ENCODE results near the gene TSPAN3.

TSPAN3 gene

GRCh38 chr15:77052556-77052955, 18.4 kb downstream of the TSPAN3 start:
- no peak overlapping the region for H3K4me3 ChIP-seq (ENCODE audit: low read length)
- no peak for TF ChIP-seq ZNF274 (IDR thresholded peaks at IDR 0.05; ENCODE audit: low read depth, low read length)

- no peak overlapping the region for H3K4me3 ChIP-seq (ENCODE audit: low read length)
- TF ChIP-seq ZNF274 (IDR thresholded peaks at IDR 0.05; ENCODE audit: low read depth, low read length), result no peak
These were observed 22.6 kb downstream of the TSPAN3 start for GRCh38 chr15:77048135-77048876.

DNA sequence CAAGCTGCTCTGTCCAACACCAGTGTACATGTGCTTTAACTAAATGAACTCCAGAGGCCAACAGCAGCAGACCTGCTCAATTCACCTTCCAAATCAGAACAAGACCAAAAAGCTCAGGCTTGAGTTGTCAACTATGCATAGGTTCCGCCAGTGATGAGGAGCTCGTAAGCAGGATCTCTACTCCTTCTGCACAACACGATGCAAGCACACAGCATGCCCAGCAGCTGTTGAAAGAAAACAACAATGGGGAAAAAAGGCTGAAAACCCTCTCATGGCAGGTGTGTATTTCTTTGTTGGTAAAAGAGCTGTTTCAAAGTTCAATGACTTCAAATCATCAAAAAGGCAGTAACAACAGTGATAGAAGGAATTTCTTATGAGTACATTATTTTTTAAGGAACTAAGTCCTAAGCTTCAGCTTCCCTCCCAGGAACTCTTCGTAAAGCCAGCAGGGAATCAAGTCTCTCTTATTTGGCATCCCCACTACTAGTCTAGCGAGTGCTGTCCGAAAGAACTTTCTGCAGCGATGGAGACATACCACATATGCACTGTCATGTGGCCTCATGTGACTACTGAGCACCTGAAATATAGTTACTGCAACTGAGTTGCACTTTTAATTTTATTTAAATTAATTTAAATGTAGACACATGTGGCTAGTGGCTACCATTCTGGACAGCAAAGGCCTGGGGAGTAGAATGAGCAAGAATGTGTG, 24.1 kb downstream of the TSPAN3 start:
- H3K4me3 ChIP-seq (ENCODE audit: low read length), result no peak overlapping the region
- no peak for TF ChIP-seq ZNF274 (IDR thresholded peaks at IDR 0.05; ENCODE audit: low read depth, low read length)

DNA sequence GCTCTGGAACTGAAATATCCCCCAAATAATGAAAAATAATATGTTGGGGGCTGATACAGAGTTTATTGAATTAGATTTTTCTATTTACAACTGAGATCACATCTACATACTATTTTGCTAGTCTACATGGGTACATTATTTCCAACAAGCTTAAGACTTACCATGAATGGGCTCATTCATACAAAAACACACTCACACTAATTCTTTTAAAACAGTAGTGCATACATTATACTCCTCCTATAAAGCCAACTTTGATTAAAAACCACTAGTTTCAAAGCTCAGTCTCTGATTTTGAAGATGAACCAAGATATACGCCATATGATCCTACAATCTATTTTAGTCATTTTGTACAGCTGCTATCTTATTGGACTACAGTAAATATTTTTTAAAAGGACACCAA, 24.9 kb downstream of the TSPAN3 start:
- TF ChIP-seq ZNF274 (IDR thresholded peaks at IDR 0.05; ENCODE audit: low read depth, low read length), result no peak

GRCh38 chr15:77044228-77045042, 26.5 kb downstream of the TSPAN3 start:
- H3K4me3 ChIP-seq (ENCODE audit: low read length), result no peak overlapping the region
- no peak for TF ChIP-seq ZNF274 (IDR thresholded peaks at IDR 0.05; ENCODE audit: low read depth, low read length)

More for the DNA sequence above, 24.9 kb downstream of the TSPAN3 start:
- H3K4me3 ChIP-seq (ENCODE audit: low read length), result no peak overlapping the region

DNA sequence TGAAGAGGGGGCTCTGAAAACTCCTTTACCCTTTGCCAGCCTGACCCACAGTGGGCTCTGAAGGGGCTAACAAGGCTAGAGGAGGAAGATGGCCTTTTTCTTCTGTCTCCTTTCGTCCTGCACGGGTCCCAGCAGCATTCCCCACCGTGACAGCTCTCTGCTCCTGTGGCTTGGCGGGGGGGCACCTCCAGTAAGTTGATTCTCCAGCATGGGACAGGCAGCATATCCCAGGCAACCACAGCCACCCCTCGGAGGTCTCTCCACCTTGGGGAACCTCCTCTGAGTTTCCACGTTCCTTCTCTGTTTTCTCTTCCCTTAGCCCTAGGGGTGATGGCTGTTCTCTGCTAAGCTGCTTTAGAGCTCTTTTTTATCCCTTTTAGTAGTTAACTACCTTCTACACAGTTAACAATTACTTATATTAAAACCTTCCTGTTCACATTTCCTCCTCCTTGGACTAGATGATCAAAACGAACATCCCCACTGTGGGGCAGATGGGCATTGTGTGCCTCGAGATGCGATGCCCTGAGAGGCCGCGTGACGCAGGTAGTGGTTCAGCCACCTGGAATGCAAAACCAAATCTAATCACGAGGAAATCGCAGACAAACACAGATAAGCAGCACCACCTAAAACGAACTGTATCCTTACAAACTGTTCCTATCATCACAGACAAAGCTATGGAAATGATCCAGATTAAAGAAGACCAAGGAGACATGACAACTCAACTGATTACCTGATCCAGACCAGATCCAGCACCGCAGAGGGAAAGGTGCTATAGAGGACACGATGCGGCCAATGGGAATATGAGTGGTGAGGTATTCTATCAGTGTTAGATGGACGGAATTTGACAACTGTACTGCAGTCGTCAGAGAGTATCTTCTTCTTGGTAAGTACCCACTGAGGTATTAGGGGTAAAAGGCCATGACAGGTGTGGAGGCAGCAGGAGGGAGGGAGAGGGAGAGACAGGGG, 27.7 kb downstream of the TSPAN3 start:
- H3K4me3 ChIP-seq (ENCODE audit: low read length), result no peak overlapping the region
- TF ChIP-seq ZNF274 (IDR thresholded peaks at IDR 0.05; ENCODE audit: low read depth, low read length), result no peak

GRCh38 chr15:77042245-77042919, 28.5 kb downstream of the TSPAN3 start:
- no peak overlapping the region for H3K4me3 ChIP-seq (ENCODE audit: low read length)
- TF ChIP-seq ZNF274 (IDR thresholded peaks at IDR 0.05; ENCODE audit: low read depth, low read length), result no peak

GRCh38 chr15:77040673-77041072, 30.2 kb downstream of the TSPAN3 start:
- H3K4me3 ChIP-seq (ENCODE audit: low read length), result no peak overlapping the region
- no peak for TF ChIP-seq ZNF274 (IDR thresholded peaks at IDR 0.05; ENCODE audit: low read depth, low read length)

GRCh38 chr15:77039848-77040247, 31.1 kb downstream of the TSPAN3 start:
- H3K4me3 ChIP-seq (ENCODE audit: low read length), result no peak overlapping the region
- TF ChIP-seq ZNF274 (IDR thresholded peaks at IDR 0.05; ENCODE audit: low read depth, low read length), result no peak

DNA sequence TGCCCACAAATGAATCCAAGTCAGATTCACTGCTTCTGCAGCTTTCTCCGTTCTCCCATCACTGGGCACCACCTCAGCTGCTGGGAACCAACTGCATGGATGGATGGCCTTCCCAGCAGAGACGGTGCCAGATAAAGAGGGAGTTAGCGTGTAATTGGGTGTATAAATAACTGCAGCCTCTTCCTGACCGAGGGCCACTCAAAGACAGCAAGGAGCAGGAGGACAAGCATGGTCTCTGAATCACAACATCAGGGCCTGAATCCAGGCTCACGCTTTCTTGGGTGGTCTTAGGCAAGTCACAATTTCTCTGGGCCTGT, 31.7 kb downstream of the TSPAN3 start:
- no peak for TF ChIP-seq ZNF274 (IDR thresholded peaks at IDR 0.05; ENCODE audit: low read depth, low read length)
- H3K4me3 ChIP-seq (ENCODE audit: low read length), result no peak overlapping the region

GRCh38 chr15:77038312-77039216, 32.3 kb downstream of the TSPAN3 start:
- no peak overlapping the region for H3K4me3 ChIP-seq (ENCODE audit: low read length)
- no peak for TF ChIP-seq ZNF274 (IDR thresholded peaks at IDR 0.05; ENCODE audit: low read depth, low read length)
